TTC549 (cell line): ENCODE measurements around the gene C7orf25.

Experiments used
- FAIRE-seq: peaks from 2 replicates; lab custom pipeline; 2012; peaks lifted over from hg19 to GRCh38; lab: Jason Lieb, UNC

Gene C7orf25

DNA sequence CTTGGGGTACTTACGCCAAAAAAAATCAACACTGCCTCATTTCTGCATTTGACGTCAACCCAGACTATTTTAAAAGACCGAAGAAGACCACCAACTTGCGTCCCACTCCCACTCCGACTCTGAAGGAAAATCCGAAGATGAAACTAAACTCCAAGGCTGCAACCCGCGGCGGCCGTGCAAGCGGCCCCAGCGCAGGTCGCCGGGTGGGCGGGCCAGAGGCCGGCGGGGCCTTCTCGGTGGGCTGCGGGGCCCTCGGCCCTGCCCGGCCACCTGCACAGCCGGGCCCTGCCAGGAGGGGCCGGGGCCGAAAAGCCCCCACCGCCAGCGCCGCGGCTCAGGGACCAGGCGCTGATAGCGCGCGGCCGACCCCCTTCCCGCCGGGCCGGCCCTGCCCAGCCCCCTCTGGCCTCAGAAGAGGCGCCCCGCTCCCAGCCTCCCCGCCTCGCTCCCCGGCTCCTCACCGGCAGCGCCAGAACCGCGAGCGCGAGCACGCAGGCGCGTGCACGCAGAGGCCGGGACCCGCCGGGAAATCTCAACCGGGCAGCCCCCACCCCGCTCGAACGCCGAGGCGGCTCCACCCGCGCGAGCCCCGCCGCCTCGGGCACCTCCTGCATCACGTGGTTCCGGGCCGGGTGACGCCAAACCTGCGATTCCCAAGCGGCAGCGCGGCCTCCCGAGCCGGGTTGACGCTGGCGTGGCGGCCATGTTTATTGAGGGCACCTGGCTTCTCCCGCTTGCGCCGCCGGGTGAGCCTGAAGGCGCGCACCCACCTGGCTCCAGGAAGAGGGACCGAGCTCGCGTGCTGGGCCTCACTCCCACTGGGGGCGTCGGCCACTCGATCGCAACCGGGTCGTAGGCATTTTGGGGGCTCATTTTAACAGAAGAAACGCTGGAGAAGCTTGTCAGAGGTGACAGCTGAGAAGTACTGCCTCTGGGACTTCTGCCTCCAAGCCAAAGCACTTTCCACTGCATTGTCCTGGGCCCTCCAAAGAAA is at the start of gene C7orf25:
Gene C7orf25, minus strand, starts transcription at position 617 of the 994 bp plus-strand sequence. CDS start 1,170 bp downstream, outside the sequence.
- FAIRE-seq, result no peak

DNA sequence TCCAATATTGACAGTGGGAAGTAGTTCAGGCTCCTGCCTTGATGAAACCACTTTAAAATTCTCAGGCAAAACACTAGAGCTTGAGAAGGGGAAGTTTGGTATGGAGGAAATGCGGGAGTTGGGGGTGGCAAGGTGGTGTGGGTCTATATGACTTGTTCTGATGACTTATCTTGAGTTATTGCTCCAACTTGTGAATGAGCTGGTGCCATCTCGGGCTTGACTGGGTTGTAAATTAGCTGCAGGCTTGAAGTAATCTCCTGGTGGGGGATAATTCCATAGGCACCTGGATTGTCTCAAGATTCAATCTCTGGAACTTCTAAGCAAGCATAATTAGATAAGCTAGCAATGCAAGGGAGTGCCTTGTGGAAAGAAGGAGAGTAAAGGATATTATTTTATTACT is 49.3 kb upstream of the C7orf25 start:
- no peak for FAIRE-seq

DNA sequence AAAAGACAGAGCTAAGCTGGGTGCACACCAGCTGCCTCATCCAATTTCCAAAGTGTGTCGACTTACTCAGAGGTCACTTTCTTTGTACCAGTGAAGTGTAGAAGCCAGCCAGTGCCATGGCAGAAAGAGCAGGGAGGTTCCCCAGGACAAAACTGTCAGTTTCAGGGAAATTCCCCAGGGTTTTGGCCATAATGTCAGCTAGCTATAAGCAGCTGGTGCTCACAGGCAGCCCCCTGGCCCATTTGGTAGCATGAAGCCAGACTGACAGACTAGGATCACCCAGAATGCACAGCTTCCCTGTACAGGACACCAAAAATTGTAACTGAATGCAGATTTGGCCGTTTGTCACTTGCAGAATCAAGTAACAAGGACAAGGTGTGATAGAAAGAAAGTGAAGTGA is 48.9 kb upstream of the C7orf25 start:
- no peak for FAIRE-seq

DNA sequence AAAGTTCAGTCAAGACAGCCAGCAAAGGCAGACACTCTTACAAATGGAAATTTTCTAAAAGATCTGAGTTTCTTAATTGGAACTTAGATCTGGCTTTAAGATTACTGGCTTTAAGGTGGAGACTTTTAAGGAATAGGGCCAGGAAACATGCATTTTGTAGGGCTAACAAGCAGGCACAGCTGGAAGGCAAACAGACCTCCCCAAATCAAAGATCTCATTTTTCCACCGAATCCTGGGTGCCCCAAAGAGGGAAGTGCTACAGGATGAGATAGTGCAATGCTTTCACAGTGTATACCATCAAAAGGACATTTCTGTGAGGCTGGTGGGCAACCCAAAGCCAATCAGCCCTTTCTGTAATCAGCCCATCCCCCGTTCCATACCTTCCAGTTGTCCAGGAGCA is 47.7 kb upstream of the C7orf25 start:
- FAIRE-seq, result no peak

- no peak for FAIRE-seq
These were observed 44.2 kb upstream of the C7orf25 start for GRCh38 chr7:42956062-42956461.

- no peak for FAIRE-seq
These were observed 42.1 kb upstream of the C7orf25 start for GRCh38 chr7:42953994-42954393.

GRCh38 chr7:42952328-42952727 is 40.5 kb upstream of the C7orf25 start:
- FAIRE-seq, result no peak

GRCh38 chr7:42950417-42950816 is 38.5 kb upstream of the C7orf25 start:
- FAIRE-seq, result no peak

DNA sequence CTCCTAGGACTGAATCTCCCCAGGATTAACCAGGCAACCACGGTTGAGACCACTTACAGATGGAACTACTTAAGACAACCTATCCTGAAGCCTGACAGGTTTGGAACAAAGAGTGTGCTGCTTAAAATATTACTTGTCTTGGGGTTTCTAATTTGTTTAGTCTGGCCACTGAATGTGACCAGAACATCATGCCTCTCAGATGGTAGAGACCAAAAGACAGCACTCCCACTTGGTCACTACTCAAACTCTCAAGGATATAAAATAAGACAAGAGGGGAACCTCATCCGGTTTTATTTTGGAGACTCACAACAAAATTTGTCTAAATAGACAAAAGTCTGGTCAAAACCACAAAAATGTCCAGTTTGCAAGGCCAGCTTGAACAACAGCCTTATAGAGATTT is 35.7 kb upstream of the C7orf25 start:
- no peak for FAIRE-seq

GRCh38 chr7:42946627-42946950 is 34.7 kb upstream of the C7orf25 start:
- no peak for FAIRE-seq

- no peak for FAIRE-seq
These were observed 34.2 kb upstream of the C7orf25 start for GRCh38 chr7:42945821-42946626.

- FAIRE-seq, result no peak
These were observed 29.3 kb upstream of the C7orf25 start for GRCh38 chr7:42940985-42941847.

DNA sequence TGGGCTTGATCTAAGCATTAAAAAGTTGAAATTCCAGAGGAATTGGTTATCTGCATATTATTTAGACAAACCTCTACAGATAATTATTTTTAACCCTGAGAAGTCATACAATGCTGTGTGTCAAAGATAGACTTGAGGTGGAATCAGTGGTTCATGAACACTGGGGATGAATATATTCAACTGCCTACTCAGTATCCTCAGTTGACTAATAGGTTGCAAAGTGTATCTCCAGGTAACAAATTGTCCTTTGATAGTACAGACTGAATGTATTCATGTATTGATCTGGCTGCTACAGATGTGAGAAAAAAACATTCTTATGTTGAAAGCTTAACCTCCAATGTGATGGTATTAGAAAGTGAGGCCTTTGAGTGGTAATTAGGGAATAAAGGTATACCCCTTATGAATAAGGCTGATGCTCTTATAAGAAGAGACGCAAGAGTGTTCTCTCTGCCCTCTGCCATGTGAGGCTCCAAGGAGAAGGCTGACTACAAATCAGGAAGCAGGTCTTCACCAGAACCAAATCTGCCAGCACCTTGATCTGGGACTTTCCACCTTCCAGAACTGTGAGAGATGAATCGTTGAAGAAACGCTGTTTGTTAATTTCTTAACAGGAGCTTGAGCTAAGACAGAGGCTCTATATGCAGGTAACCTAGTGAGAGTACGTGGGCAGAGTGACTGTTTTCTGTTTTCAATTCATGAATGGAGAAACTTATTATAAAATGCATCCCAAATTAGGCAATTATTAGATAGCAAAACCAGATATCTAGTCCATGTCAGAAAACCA is 27.8 kb upstream of the C7orf25 start:
- no peak for FAIRE-seq

DNA sequence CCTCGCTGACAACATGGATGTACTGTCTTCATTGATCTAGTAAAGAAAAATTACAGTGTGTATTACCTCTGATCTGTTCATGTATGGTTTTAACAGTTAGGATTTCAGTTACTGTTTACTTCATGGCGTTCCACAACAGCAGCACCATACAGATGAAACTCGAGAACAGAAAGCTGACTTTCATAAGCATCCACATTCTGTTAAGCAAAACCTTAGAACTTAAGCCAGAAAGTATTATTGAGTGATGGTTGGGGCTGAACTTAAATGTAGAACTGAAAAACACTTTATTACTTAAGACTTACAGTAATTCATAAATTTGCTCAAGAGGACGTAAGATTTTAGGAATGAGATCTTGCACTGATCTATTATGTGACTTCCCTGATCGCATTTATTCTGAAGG is 24.0 kb upstream of the C7orf25 start:
- no peak for FAIRE-seq

DNA sequence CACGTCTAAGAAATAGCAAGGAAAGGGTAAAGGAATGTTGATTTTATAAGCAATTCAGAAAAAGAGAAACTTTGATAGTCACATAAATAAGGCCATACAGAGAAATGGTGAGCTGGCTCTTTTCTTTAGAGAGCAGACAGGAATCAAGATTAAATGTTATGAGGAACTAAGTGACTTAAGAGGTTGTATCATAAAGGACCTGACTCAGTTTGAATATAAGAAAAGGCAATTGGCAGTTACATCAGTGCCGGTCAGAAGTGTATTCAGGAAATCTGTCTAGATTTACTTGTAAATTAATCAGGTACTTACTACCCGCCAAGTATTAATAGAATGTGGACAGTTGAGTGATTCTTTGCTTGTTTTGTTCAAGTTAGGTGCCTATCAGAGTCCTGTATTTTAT is 22.4 kb upstream of the C7orf25 start:
- no peak for FAIRE-seq

DNA sequence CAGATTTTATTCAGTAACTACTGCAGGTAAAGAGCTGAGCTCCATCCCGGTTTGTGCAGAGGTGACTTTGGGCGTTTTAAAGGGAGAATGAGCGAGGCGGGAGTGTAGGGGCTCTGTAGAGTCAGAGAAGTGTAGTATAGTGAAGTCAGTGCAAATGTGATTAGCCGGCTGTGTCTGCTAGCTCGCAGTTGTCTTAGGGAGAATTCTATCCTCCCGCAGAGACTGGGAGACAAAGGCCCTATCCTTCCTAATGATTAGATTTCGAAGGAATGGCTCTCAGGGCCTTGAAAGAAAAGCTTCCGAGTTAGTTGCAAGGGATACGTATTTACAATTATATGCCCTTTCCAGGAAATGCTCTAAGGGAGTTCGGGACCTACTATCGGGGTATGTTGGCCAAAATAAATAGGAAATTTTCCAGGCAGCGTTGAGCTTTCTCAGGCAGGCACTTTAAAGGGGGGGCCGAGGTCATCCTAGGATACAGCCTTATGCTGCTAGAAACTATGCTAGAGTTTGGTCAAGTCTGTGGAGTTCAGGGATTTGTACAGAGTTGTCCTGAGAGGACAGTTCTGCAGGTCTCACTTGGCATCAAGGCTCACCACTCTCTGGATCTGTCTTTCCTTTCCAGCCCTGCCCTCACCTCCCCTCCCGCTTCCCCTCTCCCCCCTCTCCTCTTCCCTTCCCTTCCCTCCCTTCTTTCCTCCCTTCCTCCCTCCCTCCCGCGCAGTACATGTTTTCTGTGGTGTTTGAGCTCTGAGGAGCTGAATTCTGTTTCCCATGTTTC is 21.1 kb upstream of the C7orf25 start:
- no peak for FAIRE-seq

DNA sequence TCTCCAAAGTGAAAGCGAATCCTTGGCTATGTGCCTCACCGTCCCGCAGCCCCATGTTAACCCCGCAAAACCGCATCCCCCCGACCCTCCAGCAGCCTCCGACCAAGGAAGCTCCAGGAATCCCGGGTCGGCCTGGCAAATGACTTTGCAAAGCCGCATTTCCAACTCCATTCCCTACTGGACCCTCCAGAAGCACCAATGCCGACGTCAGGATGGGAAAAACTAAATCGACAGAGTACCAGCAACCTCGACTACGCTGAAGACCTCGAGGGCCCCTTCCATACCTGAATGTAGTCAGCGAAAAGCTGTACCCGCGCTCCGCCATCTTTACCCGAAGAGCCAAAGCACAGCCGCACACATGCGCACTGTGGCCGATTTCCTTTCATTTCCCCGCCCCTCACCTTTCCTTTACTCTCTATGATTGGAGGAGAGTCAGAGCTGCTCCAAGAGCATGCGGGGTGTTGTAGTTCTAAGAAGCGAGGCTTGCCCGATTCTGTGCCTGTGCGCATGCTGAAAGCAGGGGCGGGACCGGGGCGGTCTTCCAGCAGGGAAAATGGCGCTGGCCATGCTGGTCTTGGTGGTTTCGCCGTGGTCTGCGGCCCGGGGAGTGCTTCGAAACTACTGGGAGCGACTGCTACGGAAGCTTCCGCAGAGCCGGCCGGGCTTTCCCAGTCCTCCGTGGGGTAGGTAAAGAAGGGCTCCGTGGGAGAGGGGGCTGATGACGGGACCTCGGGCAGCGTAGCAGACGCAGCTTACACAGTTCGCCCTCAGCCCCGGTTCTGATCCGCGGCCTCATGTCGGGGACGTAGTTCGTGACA is 20.2 kb upstream of the C7orf25 start, which contains the start of the genes MRPL32 and PSMA2:
Gene MRPL32, plus strand, starts transcription at position 543 of the 818 bp plus-strand sequence. Its CDS starts 11 bp downstream, at position 554.
Gene PSMA2, minus strand, starts transcription at position 341 of the 818 bp plus-strand sequence. Its CDS starts 16 bp downstream, at position 325.
- FAIRE-seq, result peak; percentile 90

- FAIRE-seq, result no peak
These were observed 19.6 kb upstream of the C7orf25 start for GRCh38 chr7:42931447-42931833.

DNA sequence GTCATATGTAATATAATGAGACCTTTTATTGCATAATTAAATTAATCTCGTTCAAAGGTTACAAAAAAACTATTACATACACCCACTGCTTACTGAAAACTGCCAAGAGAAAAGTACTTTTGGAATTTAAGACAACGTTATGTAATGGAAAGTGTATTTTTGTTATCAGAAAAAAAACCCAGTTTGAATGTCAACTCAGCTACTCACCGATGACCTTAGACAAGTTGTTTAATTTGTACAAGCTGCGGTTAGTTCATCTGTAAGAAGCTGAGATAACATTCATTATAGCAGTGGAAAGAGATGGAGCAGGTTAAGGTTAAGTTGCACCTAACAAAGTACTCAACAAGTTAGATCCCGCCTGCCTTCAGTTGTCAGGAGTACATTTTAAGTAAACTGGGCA is 19.0 kb upstream of the C7orf25 start:
- no peak for FAIRE-seq

DNA sequence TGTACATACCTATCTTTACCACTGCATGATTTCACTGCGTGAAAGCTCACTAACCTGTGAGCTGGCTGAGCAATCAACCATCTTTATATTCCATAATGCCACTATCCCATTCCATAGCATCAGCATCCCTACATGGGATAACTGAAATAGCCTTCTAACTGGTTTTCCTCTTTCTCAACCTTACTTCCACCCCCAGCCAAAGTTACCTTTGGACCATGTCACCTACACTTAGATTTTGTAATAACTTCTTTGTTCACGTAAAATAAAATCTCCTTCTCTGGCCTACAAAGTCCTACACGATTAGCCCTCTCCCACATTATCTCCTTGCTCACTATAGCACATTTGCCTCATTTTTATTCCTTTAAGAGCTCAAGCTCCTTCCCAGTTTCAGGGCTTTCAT is 17.6 kb upstream of the C7orf25 start:
- FAIRE-seq, result no peak
